GM10266 (cell line): Measurements from ENCODE around the gene INTS6.
A peak's percentile ranks its signal among the peaks of the same experiment; 100 is the strongest.

Experiments
- DNase-seq: peaks from one replicate; pipeline ENCODE4 v3.0.0; 2012; ENCODE audit errors: extremely low spot score
- CTCF ChIP-seq: IDR thresholded peaks from 2 replicates; pipeline ENCODE4 v1.5.1; 2012; ENCODE audit warnings: mild to moderate bottlenecking, low read depth; ENCODE audit not compliant: control insufficient read depth, insufficient read depth; ENCODE audit errors: missing control alignments

INTS6 gene

GRCh38 chr13:51452361-51453206, at the start of gene INTS6:
TSS of gene INTS6 (minus strand) at chr13:51453036. CDS start at chr13:51452525, 511 bp downstream.
- TF ChIP-seq CTCF = no peak
- peak; percentile 70 for DNase-seq

GRCh38 chr13:51502153-51502651, 49.4 kb upstream of the INTS6 start:
- no peak for TF ChIP-seq CTCF
- peak; percentile 84 for DNase-seq

- no peak for TF ChIP-seq CTCF
- DNase-seq = peak; percentile 8
Observed at GRCh38 chr13:51501592-51502152, 48.8 kb upstream of the INTS6 start.

GRCh38 chr13:51501096-51501495, 48.3 kb upstream of the INTS6 start:
- no peak for TF ChIP-seq CTCF
- no peak for DNase-seq

GRCh38 chr13:51500687-51501086, 47.9 kb upstream of the INTS6 start:
- no peak for DNase-seq
- no peak for TF ChIP-seq CTCF

GRCh38 chr13:51499841-51500240, 47.0 kb upstream of the INTS6 start:
- no peak for DNase-seq
- TF ChIP-seq CTCF = no peak

- DNase-seq = no peak
- no peak for TF ChIP-seq CTCF
Observed at GRCh38 chr13:51495316-51495715, 42.5 kb upstream of the INTS6 start.
